ENCODE data around the gene MIB2. TPM values are rescaled to one million over a fixed set of nuclear protein-coding genes. Genes with fewer than 3 reads are reported as not detected.

MIB2 gene
- total RNA-seq, 1 experiment from 2014 or later, result 49.6 TPM

DNA sequence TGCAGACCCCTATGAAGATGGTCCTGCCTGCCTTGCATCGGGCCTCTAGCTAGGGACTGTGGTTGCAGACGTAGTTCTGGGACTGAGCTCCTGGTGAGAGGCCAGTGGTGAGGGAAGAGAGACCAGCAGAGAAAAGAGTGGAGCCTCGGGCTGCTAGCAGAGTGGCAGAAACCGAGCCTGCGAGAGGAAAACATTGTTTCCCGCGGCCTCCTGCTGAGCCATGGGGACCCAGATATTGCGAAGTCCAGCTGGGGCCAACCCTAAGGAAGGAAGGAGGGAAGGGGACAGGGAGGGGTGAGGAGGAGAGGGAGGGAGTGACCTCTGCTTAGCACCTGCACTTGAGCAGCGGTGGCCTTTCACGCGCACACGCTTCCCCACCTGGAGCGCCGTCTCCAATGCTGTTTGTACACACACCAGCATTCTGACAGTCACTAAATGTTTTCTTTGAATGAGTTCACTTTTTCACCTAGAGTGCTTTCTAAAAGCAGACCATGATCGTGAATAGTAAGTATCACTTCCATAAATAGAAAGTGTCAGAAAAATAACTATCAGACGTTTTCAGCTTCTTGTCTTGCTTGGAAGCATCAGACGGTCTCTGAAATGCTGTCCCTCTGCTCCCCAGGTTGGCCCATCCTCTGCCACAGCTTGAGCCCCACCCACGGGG, 12.9 kb upstream of the MIB2 start:
- peaks cover 40% of the 10 kb centered on the region for H3K27me3 ChIP-seq
- DNase-seq, result no peak
- H3K4me1 ChIP-seq, result peaks cover 14% of the 10 kb centered on the region
- no peaks in the 10 kb centered on the region for H3K36me3 ChIP-seq
- no peak overlapping the region for H3K4me3 ChIP-seq
- no peak overlapping the region for H3K27ac ChIP-seq
- no peaks in the 10 kb centered on the region for H3K9me3 ChIP-seq (replicated peaks)

- no peaks in the 10 kb centered on the region for H3K36me3 ChIP-seq
- DNase-seq, result peak; percentile 51 to 54
- no peak overlapping the region for H3K27ac ChIP-seq
- peaks cover 40% of the 10 kb centered on the region for H3K27me3 ChIP-seq
- H3K9me3 ChIP-seq (replicated peaks), result no peaks in the 10 kb centered on the region
- H3K4me1 ChIP-seq, result peaks cover 9% of the 10 kb centered on the region; the same call in 1 of the 2 replicates
- no peak overlapping the region for H3K4me3 ChIP-seq
These were observed 12.3 kb upstream of the MIB2 start for GRCh38 chr1:1602968-1603506.

DNA sequence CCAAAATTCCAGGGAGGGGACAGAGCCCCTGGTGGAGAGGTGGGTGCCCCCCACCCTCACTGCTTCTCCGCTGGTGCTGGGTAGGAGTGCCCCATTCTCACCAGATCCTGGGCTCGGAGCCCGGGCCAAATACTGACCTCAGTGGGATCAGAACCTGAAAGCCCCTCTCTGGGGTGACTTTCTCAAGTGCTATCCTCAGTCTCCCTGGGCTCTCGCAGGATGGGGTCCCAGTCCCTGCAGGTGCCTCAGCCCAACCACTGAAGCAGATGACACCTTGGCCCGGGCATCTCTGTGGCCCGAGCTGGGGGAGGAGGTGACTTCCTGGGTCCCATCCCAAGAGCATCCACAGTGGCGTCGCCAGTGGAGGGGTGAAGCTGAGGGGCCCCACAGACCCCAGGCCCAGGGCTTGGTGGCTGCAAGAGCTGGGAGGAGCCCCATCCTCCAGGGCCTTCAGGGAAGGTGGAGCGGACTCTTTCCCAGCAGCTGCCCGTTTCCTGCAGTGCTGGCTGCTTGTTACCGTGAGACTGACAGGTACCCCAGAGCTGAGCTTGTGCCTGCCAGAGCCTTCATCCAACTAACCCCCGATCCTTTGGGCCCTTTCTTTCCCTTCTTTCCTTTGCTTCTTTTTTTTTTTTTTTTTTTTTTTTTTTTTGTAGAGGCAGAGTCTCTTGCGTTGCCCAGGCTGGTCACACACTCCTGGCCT, 11.5 kb upstream of the MIB2 start:
- peaks cover 9% of the 10 kb centered on the region; the same call in 1 of the 2 replicates for H3K4me1 ChIP-seq
- no peaks in the 10 kb centered on the region for H3K9me3 ChIP-seq (replicated peaks)
- no peak overlapping the region for H3K27ac ChIP-seq
- peak in 1 of 2 experiments; percentile 48 for DNase-seq
- peaks cover 38% of the 10 kb centered on the region for H3K27me3 ChIP-seq
- no peak overlapping the region for H3K4me3 ChIP-seq
- no peaks in the 10 kb centered on the region for H3K36me3 ChIP-seq

DNA sequence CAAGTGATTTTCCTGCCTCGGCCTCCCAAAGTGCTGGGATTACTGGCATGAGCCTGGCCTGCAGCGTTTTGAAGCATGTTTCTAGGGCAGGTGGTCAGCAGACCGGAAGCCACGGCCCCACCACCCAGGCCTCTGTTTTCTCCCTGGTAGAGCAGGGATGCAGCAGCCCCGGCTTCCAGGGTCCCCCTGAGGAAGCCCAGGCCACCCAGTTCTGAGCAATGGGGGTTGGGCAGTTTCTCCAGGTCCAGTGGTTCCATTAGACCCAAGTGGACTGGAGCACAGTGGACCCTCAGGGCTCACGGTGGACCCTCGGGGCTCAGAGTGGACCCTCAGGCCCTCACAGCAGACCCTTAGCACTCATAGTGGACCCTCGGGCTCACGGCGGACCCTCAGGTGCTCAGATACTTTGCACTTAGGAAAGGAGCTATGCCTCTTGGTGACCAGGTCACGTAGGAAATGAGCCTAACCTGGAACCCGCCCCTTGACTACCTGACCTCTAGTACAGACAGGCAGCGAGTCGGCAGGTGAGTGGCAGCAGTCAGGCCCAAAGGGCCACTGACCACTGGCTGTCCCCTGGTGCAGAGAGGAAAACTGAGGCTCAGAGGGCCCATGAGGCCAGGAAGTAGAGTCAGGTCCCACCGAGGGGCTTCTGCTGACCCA, 10.8 kb upstream of the MIB2 start:
- no peak overlapping the region for H3K4me3 ChIP-seq
- DNase-seq, result no peak
- no peaks in the 10 kb centered on the region for H3K36me3 ChIP-seq
- peaks cover 36% of the 10 kb centered on the region for H3K27me3 ChIP-seq
- peaks cover 9% of the 10 kb centered on the region; the same call in 1 of the 2 replicates for H3K4me1 ChIP-seq
- no peak overlapping the region for H3K27ac ChIP-seq
- H3K9me3 ChIP-seq (replicated peaks), result no peaks in the 10 kb centered on the region

DNA sequence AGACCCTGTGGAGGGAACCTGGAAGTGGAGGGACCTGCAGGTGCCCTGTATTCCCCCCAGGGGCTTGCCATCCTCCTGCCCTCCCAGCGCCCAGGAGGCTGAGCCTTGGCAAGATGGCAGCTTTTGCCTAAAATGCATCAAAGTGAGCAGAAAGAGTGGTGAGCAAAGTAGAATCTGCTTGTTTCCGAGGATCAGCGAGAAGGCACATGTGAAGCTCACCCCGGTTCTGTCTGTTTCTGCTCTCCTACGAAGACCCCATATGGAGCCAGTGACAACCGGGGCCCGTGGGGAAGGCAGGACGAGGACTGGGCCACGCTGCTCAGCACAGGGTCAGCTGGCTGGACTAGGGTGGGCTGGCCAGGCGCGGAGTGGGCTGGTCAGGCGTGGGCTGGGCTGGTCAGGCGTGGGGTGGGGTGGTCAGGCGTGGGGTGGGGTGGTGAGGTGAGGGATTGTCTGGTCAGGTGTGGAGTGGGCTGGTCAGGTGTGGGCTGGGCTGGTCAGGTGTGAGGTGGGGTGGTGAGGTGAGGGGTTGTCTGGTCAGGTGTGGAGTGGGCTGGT, 10.2 kb upstream of the MIB2 start:
- H3K27ac ChIP-seq, result no peak overlapping the region

DNA sequence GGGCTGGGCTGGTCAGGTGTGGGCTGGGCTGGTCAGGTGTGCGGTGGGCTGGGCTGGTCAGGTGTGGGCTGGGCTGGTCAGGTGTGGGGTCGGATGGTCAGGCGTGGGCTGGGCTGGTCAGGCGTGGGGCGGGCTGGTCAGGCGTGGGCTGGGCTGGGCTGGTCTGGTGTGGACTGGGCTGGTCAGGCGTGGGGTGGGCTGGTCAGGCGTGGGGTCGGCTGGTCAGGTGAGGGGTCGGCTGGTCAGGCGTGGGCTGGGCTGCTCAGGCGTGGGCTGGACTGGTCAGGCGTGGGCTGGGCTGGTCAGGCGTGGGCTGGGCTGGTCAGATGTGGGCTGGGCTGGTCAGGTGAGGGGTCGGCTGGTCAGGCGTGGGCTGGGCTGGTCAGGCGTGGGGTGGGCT, 9.6 kb upstream of the MIB2 start:
- H3K27me3 ChIP-seq, result peaks cover 31% of the 10 kb centered on the region
- no peaks in the 10 kb centered on the region for H3K9me3 ChIP-seq (replicated peaks)
- no peak for DNase-seq
- H3K36me3 ChIP-seq, result no peaks in the 10 kb centered on the region
- H3K27ac ChIP-seq, result no peak overlapping the region
- peaks cover 19% of the 10 kb centered on the region; the same call in 1 of the 2 replicates for H3K4me1 ChIP-seq
- H3K4me3 ChIP-seq, result no peak overlapping the region

More for the DNA sequence above, 10.2 kb upstream of the MIB2 start:
- H3K9me3 ChIP-seq (replicated peaks), result no peaks in the 10 kb centered on the region
- peaks cover 14% of the 10 kb centered on the region; the same call in 1 of the 2 replicates for H3K4me1 ChIP-seq
- no peak for DNase-seq
- no peak overlapping the region for H3K4me3 ChIP-seq
- H3K36me3 ChIP-seq, result no peaks in the 10 kb centered on the region
- peaks cover 36% of the 10 kb centered on the region for H3K27me3 ChIP-seq

GRCh38 chr1:1606232-1606631, 9.1 kb upstream of the MIB2 start:
- no peak overlapping the region for H3K27ac ChIP-seq
- H3K9me3 ChIP-seq (replicated peaks), result no peaks in the 10 kb centered on the region
- DNase-seq, result no peak
- H3K4me1 ChIP-seq, result peaks cover 19% of the 10 kb centered on the region; the same call in 1 of the 2 replicates
- no peak overlapping the region for H3K4me3 ChIP-seq
- peaks cover 26% of the 10 kb centered on the region for H3K27me3 ChIP-seq
- no peaks in the 10 kb centered on the region for H3K36me3 ChIP-seq

- H3K27ac ChIP-seq, result no peak overlapping the region
- H3K4me3 ChIP-seq, result no peak overlapping the region
- no peaks in the 10 kb centered on the region for H3K36me3 ChIP-seq
- H3K9me3 ChIP-seq (replicated peaks), result no peaks in the 10 kb centered on the region
- no peaks in the 10 kb centered on the region for H3K27me3 ChIP-seq
- peak in 1 of 2 experiments; percentile 70 for DNase-seq
- peaks cover 14% of the 10 kb centered on the region for H3K4me1 ChIP-seq
These were observed 5.3 kb upstream of the MIB2 start for GRCh38 chr1:1609822-1610485.

DNA sequence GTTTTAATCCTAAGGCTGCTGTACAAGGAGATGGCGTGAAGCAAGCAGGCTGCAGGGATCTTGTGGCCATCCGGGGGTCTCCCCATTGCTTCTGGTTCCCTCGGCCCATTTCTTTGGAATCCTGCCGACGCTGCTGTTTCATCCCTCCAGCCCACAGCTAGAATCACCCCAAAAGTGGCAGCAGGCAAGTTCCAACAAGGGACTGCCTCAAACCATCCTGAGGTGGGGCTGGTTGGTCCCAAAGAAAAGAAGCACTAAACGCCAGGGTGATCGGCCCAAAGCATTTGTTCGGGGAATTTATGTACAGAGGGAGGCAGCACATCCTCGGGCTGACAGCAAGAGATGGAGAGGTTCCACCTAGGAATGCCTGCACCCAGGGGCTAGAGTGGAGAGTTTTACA, 4.5 kb upstream of the MIB2 start:
- H3K9me3 ChIP-seq (replicated peaks), result no peaks in the 10 kb centered on the region

GRCh38 chr1:1612104-1612400, 3.2 kb upstream of the MIB2 start:
- Histone ChIP-seq H3K9me3 (replicated peaks) (no peaks in the 10 kb centered on the region), H3K27me3 (no peaks in the 10 kb centered on the region), H3K4me3 (no peak overlapping the region), H3K36me3 (no peaks in the 10 kb centered on the region), H3K4me1 (peaks cover 18% of the 10 kb centered on the region), H3K27ac (no peak overlapping the region)
- no peak for DNase-seq

More for the DNA sequence above, 4.5 kb upstream of the MIB2 start:
- Histone ChIP-seq H3K27me3 (no peaks in the 10 kb centered on the region), H3K4me1 (peaks cover 14% of the 10 kb centered on the region), H3K27ac (no peak overlapping the region), H3K36me3 (no peaks in the 10 kb centered on the region), H3K4me3 (no peak overlapping the region)
- DNase-seq, result no peak

DNA sequence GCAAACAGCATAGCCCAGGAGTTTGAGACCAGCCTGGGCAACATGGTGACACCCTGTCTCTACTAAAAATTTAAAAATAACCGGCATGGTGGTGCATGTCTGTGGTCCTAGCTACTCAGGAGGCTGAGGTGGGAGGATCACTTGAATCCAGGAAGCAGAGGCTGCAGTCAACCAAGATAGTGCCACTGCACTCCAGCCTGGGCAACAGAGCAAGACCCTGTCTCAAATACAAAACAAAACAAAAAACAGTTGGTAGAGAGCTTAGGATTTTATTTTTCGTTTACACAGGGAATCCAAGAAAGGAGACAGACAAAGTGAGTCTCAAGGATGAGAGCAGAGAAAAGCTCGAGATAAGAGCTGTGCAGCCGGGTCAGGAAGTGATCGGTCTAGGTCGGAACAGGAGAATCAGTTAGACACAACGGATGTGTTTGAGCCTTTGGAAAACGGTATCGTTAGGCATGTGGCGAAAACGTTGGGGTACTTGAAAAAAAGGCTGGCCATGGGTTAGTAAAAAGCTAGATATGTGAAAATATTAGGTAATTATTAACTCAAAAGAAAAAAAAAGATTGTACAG, 1.7 kb upstream of the MIB2 start:
- Histone ChIP-seq H3K36me3 (no peaks in the 10 kb centered on the region), H3K27me3 (no peaks in the 10 kb centered on the region), H3K4me1 (peaks cover 18% of the 10 kb centered on the region), H3K9me3 (replicated peaks) (no peaks in the 10 kb centered on the region), H3K27ac (no peak overlapping the region), H3K4me3 (no peak overlapping the region; the same call in 1 of the 2 replicates)
- no peak for DNase-seq

DNA sequence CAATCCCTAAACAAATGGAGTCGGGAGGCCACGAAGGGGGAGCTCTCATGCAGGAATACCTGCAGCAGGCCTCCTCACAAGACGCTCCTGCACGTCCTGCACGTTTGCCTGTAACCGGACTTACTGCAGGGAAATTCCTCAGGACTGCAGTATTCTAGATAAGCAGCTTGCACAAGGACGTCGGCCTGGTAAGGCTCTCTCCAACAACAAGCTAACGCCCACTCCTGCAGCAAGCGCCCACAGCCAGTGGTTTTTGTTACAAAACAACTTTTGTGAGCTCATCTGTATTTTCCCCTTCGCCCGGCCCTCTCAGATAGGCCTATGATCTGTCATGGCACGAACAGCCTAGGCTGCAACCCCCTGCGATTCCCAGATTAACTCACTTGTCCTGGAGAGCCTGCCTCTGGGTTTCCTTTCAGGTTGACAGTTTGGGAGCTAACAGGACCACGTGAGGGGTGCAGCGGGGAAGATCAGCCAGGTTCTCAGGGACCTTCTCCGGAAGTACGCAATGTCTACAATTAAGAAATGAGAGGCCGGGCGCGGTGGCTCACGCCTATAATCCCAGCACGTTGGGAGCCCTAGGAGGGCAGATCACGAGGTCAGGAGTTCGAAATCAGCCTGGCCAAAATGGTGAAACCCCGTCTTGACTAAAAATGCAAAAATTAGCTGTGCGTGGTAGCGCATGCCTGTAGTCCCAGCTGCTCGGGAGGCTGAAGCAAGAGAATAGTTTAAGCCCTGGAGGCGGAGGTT, 921 bp upstream of the MIB2 start:
- Histone ChIP-seq H3K27ac (no peak overlapping the region), H3K4me3 (peak overlapping the region; percentile 98), H3K36me3 (no peaks in the 10 kb centered on the region), H3K9me3 (replicated peaks) (no peaks in the 10 kb centered on the region), H3K27me3 (no peaks in the 10 kb centered on the region), H3K4me1 (peaks cover 18% of the 10 kb centered on the region)
- DNase-seq, result peak in 1 of 2 experiments; percentile 47

DNA sequence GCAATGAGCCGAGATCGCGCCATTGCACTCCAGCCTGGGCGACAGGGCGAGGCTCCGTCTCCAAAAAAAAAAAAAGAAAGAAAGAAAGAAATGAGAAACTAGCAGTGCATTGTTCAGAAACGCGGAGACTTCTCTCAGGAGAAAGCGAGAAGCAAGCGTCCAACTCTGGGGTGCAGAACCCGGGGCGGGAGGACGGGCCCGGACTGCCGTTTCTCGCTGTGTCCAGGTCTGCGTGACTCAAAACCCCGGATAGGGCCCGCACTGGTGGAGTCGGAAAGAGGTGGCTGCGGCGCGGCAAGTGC, 395 bp upstream of the MIB2 start:
- peak overlapping the region; percentile 98 for H3K4me3 ChIP-seq
- H3K9me3 ChIP-seq (replicated peaks), result no peaks in the 10 kb centered on the region
- H3K27me3 ChIP-seq, result no peaks in the 10 kb centered on the region
- DNase-seq, result no peak
- no peaks in the 10 kb centered on the region for H3K36me3 ChIP-seq
- peak overlapping the region; percentile 99; the same call in 1 of the 2 replicates for H3K27ac ChIP-seq
- H3K4me1 ChIP-seq, result peaks cover 15% of the 10 kb centered on the region

Measured in SJCRH30 (cell line).